Stimulated activated CD4-positive, alpha-beta T cell treated with anti-CD3 and anti-CD28 coated beads, Interleukin-4, amount 100 ng/mL, for 24 hours (primary cell): ENCODE results near the gene AASS.

Source experiments
- DNase-seq: peaks from one replicate; pipeline ENCODE4 v3.0.0-alpha.2; 2020

AASS gene

DNA sequence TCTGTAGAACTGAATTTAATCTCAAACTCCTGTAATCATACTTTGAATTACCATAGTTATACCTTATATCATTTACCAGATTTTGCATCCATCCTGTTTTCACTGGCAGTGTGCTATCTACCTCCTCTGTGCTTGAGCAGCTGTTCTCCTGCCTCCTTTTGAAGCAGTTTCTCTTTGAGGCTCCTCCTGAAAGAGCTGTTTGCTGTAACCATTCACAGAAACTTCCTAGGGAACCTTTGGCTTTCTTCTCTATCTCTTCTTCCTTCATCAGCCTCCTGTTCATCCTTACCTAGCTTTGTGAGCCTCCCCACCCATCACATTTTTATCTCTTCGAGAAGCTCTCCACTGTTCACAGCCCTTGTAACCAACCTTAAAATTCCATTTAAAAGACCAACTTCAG is 108.2 kb downstream of the AASS start:
- DNase-seq: no peak

DNA sequence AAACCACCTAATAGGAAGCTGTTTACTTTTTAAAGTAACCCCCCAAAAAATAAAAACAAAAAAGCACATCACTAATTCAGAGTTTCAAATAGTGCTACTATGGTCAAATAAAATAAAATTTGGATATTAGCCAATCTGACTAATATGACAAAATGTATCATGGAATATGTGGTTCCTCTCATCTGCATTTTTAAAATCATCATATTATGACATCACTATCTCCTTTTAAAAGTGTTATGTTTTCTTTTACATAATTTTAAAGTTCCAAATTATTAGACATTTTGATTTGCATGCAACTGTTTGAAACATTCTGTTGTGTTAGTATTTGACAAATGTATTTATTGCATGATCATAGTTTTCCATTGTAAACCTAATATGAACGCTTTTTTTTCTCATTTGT is 110.4 kb downstream of the AASS start:
- no peak for DNase-seq

- no peak for DNase-seq
Measured at GRCh38 chr7:122027058-122027457, 117.0 kb downstream of the AASS start.
